A673 (cell line): ENCODE results near the gene NPHP1. TPM values are rescaled to one million over a fixed set of nuclear protein-coding genes. Genes with fewer than 3 reads are reported as not detected.

ENCODE experiments used
- BruUV-seq: library from RNA; stranded (reverse); fragments of 400-500 nt; replicated peaks from 2 replicates; lab custom pipeline; 2021; lab: Mats Ljungman, UMichigan
- CTCF ChIA-PET: fragments of 300-600 bp; sonication (Branson Sonifier 250); formaldehyde crosslinking; loops from one replicate; lab custom pipeline; 2022; ENCODE audit warnings: antibody characterized with exemption; lab: Charles Lee
- POLR2A ChIA-PET: fragments of 300-600 bp; sonication (Branson Sonifier 250); formaldehyde crosslinking; loops from one replicate; lab custom pipeline; 2022; ENCODE audit warnings: antibody characterized with exemption; ENCODE audit not compliant: low non-redundant PET; lab: Charles Lee
- DNase-seq: peaks from one replicate; pipeline ENCODE4 v3.0.0-alpha.2; 2015; ENCODE audit warnings: low spot score
- H3K27ac ChIP-seq: fragments of 200-600 bp; sonication (generic); 2 replicates; pipeline ENCODE4 v1.5.1; 2016; ENCODE audit warnings: mixed run types, low read depth, mild to moderate bottlenecking, mixed read lengths, antibody characterized with exemption, low read length; ENCODE audit not compliant: poor library complexity, severe bottlenecking
- H3K27me3 ChIP-seq: fragments of 200-600 bp; sonication (generic); replicated peaks from 2 replicates; pipeline ENCODE4 v1.6.1; 2017; ENCODE audit warnings: mixed run types, low read depth, mild to moderate bottlenecking, mixed read lengths, antibody characterized with exemption, low read length; ENCODE audit not compliant: insufficient read depth, poor library complexity
- H3K36me3 ChIP-seq: fragments of 200-600 bp; sonication (generic); 2 replicates; pipeline ENCODE4 v1.6.1; 2016; ENCODE audit warnings: mixed run types, mild to moderate bottlenecking, mixed read lengths, antibody characterized with exemption, low read length; ENCODE audit not compliant: insufficient read depth, poor library complexity, severe bottlenecking
- H3K4me1 ChIP-seq: fragments of 200-600 bp; sonication (generic); 2 replicates; pipeline ENCODE4 v1.6.1; 2017; ENCODE audit warnings: mixed run types, mild to moderate bottlenecking, mixed read lengths, antibody characterized with exemption, low read length; ENCODE audit not compliant: insufficient read depth, poor library complexity, severe bottlenecking
- H3K4me3 ChIP-seq: fragments of 200-600 bp; sonication (generic); 2 replicates; pipeline ENCODE4 v1.5.1; 2016; ENCODE audit warnings: low read depth, mixed run types, mild to moderate bottlenecking, mixed read lengths, low read length; ENCODE audit not compliant: poor library complexity, severe bottlenecking
- H3K9me3 ChIP-seq: fragments of 200-600 bp; sonication (generic); 2 replicates; pipeline ENCODE4 v1.6.1; 2016; ENCODE audit warnings: mixed run types, low read depth, mild to moderate bottlenecking, mixed read lengths, antibody characterized with exemption, low read length; ENCODE audit not compliant: poor library complexity, severe bottlenecking
- CTCF ChIP-seq: fragments of 300-800, 200-600 bp; sonication (generic); conservative IDR thresholded peaks from 2 replicates; pipeline ENCODE4 v1.5.1; 2017; ENCODE audit warnings: low read depth, mild to moderate bottlenecking, antibody characterized with exemption, low read length, moderate library complexity, mixed read lengths
- EZH2 ChIP-seq: fragments of 200-600 bp; sonication (generic); IDR thresholded peaks from 2 replicates; pipeline ENCODE4 v1.6.1; 2017; ENCODE audit warnings: borderline replicate concordance, low read depth, mild to moderate bottlenecking, mixed read lengths, antibody characterized with exemption, low read length; ENCODE audit not compliant: poor library complexity, severe bottlenecking
- intact Hi-C: fragments of 100-400 bp; cut with micrococcal nuclease; formaldehyde crosslinking; loops from one replicate; pipeline ENCODE4 v1.10.0; 2022; ENCODE audit not compliant: unreplicated experiment
- total RNA-seq: library from RNA; stranded (reverse); gene quantifications from 2 replicates; pipeline ENCODE4 v1.2.3, GENCODE V29; 2021

NPHP1 gene
- total RNA-seq, 1 experiment from 2014 or later, result 4.5 TPM

GRCh38 chr2:110153416-110153815 lies 51.4 kb downstream of the NPHP1 start:
- Histone ChIP-seq H3K4me3 (no peak overlapping the region), H3K36me3 (no peaks in the 10 kb centered on the region), H3K9me3 (no peaks in the 10 kb centered on the region), H3K27ac (no peak overlapping the region), H3K4me1 (no peaks in the 10 kb centered on the region), H3K27me3 (no peaks in the 10 kb centered on the region)
- no peak for TF ChIP-seq EZH2
- TF ChIP-seq CTCF, result no peak
- POLR2A ChIA-PET, result no interaction called here
- CTCF ChIA-PET, result no interaction called here
- BruUV-seq, result no TSS peak
- DNase-seq, result no peak
- intact Hi-C loops, result no loop called here

GRCh38 chr2:110152943-110153342 lies 51.9 kb downstream of the NPHP1 start:
- ChIA-PET CTCF (no interaction called here), POLR2A (no interaction called here)

GRCh38 chr2:110149330-110150220 lies 55.2 kb downstream of the NPHP1 start:
- TF ChIP-seq EZH2 (no peak), CTCF (no peak)
- BruUV-seq, result no TSS peak
- Histone ChIP-seq H3K27ac (no peak overlapping the region), H3K36me3 (no peaks in the 10 kb centered on the region), H3K4me3 (no peak overlapping the region), H3K27me3 (no peaks in the 10 kb centered on the region), H3K4me1 (no peaks in the 10 kb centered on the region), H3K9me3 (no peaks in the 10 kb centered on the region)
- intact Hi-C loops, result no loop called here
- ChIA-PET POLR2A (no interaction called here), CTCF (no interaction called here)
- DNase-seq, result peak; percentile 18

More at GRCh38 chr2:110152943-110153342, 51.9 kb downstream of the NPHP1 start:
- Histone ChIP-seq H3K27ac (no peak overlapping the region), H3K27me3 (no peaks in the 10 kb centered on the region), H3K9me3 (no peaks in the 10 kb centered on the region), H3K4me3 (no peak overlapping the region), H3K4me1 (no peaks in the 10 kb centered on the region), H3K36me3 (no peaks in the 10 kb centered on the region)
- TF ChIP-seq CTCF (no peak), EZH2 (no peak)
- no TSS peak for BruUV-seq
- DNase-seq, result no peak
- intact Hi-C loops, result no loop called here
